Measurements from ENCODE around the gene ZNF710. TPM values are rescaled to one million over a fixed set of nuclear protein-coding genes. Genes with fewer than 3 reads are reported as not detected.

The ZNF710 gene
- total and polyA plus RNA-seq, 9 of the 15 experiments (the other 6 are each of a cell fraction or from before 2014, with no cell fraction given), result 0.56 to 14.2 (median 5.2) TPM

- TF ChIP-seq ATF3 (IDR thresholded peaks at IDR 0.05) (peak; percentile 85), ATF3 (CRISPR knock-in tag; conservative IDR thresholded peaks at IDR 0.05) (no peak), FOXK1 (CRISPR knock-in tag; IDR thresholded peaks at IDR 0.05; ENCODE audit: borderline replicate concordance) (no peak), TEAD1 (CRISPR knock-in tag; IDR thresholded peaks at IDR 0.05) (no peak), ZKSCAN8 (CRISPR knock-in tag; IDR thresholded peaks at IDR 0.05) (0 out of 2 replicates have a peak, but pooled peaks have one; percentile 35), ZNF212 (CRISPR knock-in tag; IDR thresholded peaks at IDR 0.05) (no peak), TCF15 (CRISPR knock-in tag; IDR thresholded peaks at IDR 0.05) (no peak), CBX8 (IDR thresholded peaks at IDR 0.05; ENCODE audit: borderline replicate concordance, extremely low read depth, low read depth, low read length, poor library complexity, severe bottlenecking) (no peak), MTA1 (IDR thresholded peaks at IDR 0.05; ENCODE audit: borderline replicate concordance) (peak; percentile 71; the same call in 1 of the 2 replicates), MAFK (IDR thresholded peaks at IDR 0.05; ENCODE audit: low read length) (peak; percentile 97), NCOA4 (IDR thresholded peaks at IDR 0.05; ENCODE audit: partially characterized antibody) (no peak), FOSL1 (tag; conservative IDR thresholded peaks at IDR 0.05) (peak; percentile 83), ZNF280B (CRISPR knock-in tag; IDR thresholded peaks at IDR 0.05) (no peak), HEY1 (CRISPR knock-in tag; IDR thresholded peaks at IDR 0.05; ENCODE audit: borderline replicate concordance) (no peak), ZNF165 (CRISPR knock-in tag; IDR thresholded peaks at IDR 0.05; ENCODE audit: borderline replicate concordance) (no peak), GABPA (tag; conservative IDR thresholded peaks at IDR 0.05; ENCODE audit: low read depth) (no peak), GATA2 (CRISPR knock-in tag; IDR thresholded peaks at IDR 0.05) (no peak), JUNB (CRISPR knock-in tag; conservative IDR thresholded peaks at IDR 0.05) (no peak), EGR1 (conservative IDR thresholded peaks at IDR 0.05) (no peak), ZNF12 (CRISPR knock-in tag; IDR thresholded peaks at IDR 0.05) (no peak), ZNF133 (CRISPR knock-in tag; IDR thresholded peaks at IDR 0.05) (no peak), YBX1 (IDR thresholded peaks at IDR 0.05) (no peak), BRD4 (IDR thresholded peaks at IDR 0.05) (no peak), TAL1 (IDR thresholded peaks at IDR 0.05) (0 out of 2 replicates have a peak, but pooled peaks have one; percentile 18), ETV5 (CRISPR knock-in tag; IDR thresholded peaks at IDR 0.05; ENCODE audit: low read depth) (no peak), HNRNPL (IDR thresholded peaks at IDR 0.05; ENCODE audit: low read depth, low read length) (no peak)
Measured at GRCh38 chr15:90037961-90038631, 37.0 kb downstream of the ZNF710 start (continued).

Measured in K562 (cell line).